HCT116 (cell line): ENCODE measurements around the gene CTDSPL2.
"Not testable (repeated sequence)": the region's sequence is repeated elsewhere in the genome, so short reads cannot be mapped to it uniquely, and the experiment has no call there.

Experiments
- CBX3 ChIP-seq: IDR thresholded peaks from 2 replicates; pipeline ENCODE4 v1.6.1; 2012; ENCODE audit warnings: low read depth
- POLR2A ChIP-seq: IDR thresholded peaks from 2 replicates; pipeline ENCODE4 v1.7.0; 2011; ENCODE audit warnings: borderline replicate concordance; ENCODE audit not compliant: insufficient read depth, insufficient read length; ENCODE audit errors: extremely low read depth
- SP1 ChIP-seq: IDR thresholded peaks from 2 replicates; pipeline ENCODE4 v1.6.1; 2012; ENCODE audit warnings: low read depth
- ZNF274 ChIP-seq: fragments of 200-500 bp; sonication (Bioruptor generic); IDR thresholded peaks from 2 replicates; pipeline ENCODE4 v1.6.1; 2014; ENCODE audit warnings: mild to moderate bottlenecking, low read depth, low read length, inconsistent platforms
- TF ChIP-seq, protein P1 (sequence below), 3 experiments: fragments of 200-600 bp in 1 of 3; sonication (generic) in 1 of 3; IDR thresholded peaks in 2 of 3; conservative IDR thresholded peaks in 1 of 3; 2 replicates each; pipeline ENCODE4 v1.5.1; 2012 to 2017; ENCODE audit warnings: low read depth in 2 of 3, low read length in 2 of 3, antibody characterized with exemption in 1 of 3, borderline replicate concordance in 1 of 3, control low read depth in 1 of 3, mild to moderate bottlenecking in 1 of 3, mixed read lengths in 1 of 3, mixed run types in 1 of 3, moderate library complexity in 1 of 3; ENCODE audit not compliant: insufficient read depth in 1 of 3

DNA sequence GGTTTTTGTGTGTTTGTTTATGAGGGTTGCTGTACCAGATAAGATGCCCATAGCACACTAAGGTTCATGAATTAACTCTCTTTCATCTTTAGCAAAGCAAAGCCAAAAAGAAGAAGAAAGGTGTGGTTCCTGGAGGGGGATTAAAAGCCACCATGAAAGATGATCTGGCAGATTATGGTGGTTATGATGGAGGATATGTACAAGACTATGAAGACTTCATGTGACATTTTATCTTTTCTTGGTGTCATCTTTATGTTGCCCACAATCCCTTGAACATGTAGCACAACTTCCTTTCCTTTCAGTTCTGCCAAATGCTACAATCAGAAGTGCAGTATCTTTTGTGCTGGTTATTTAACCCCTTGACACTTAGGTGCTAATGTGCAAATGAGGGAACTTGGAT, 133.5 kb downstream of the CTDSPL2 start:
- not testable (repeated sequence) for TF ChIP-seq CBX3, ZNF274, POLR2A, SP1
- TF ChIP-seq, protein P1, sequence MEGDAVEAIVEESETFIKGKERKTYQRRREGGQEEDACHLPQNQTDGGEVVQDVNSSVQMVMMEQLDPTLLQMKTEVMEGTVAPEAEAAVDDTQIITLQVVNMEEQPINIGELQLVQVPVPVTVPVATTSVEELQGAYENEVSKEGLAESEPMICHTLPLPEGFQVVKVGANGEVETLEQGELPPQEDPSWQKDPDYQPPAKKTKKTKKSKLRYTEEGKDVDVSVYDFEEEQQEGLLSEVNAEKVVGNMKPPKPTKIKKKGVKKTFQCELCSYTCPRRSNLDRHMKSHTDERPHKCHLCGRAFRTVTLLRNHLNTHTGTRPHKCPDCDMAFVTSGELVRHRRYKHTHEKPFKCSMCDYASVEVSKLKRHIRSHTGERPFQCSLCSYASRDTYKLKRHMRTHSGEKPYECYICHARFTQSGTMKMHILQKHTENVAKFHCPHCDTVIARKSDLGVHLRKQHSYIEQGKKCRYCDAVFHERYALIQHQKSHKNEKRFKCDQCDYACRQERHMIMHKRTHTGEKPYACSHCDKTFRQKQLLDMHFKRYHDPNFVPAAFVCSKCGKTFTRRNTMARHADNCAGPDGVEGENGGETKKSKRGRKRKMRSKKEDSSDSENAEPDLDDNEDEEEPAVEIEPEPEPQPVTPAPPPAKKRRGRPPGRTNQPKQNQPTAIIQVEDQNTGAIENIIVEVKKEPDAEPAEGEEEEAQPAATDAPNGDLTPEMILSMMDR (IDR thresholded peaks at IDR 0.05 in 2 of 3, conservative IDR thresholded peaks at IDR 0.05 in 1 of 3; ENCODE audit: borderline replicate concordance in 1 of 3, insufficient read depth in 1 of 3, low read depth in 2 of 3, low read length in 2 of 3) = not testable (repeated sequence)
